ENCODE measurements around the gene IGHMBP2. TPM values are rescaled to one million over a fixed set of nuclear protein-coding genes. Genes with fewer than 3 reads are reported as not detected.
A peak's percentile ranks its signal among the peaks of the same experiment; 100 is the strongest.
"Not testable (repeated sequence)": the region's sequence is repeated elsewhere in the genome, so short reads cannot be mapped to it uniquely, and the experiment has no call there.

Gene IGHMBP2
- total RNA-seq, 1 donor: 10.9 TPM

GRCh38 chr11:68882391-68882790 is 21.3 kb upstream of the IGHMBP2 start:
- H2AFZ ChIP-seq (ENCODE audit: low read length): no peak overlapping the region

GRCh38 chr11:68884827-68885226 is 18.9 kb upstream of the IGHMBP2 start:
- H3K4me3 ChIP-seq (ENCODE audit: insufficient read depth, low read length); H3K36me3 ChIP-seq (ENCODE audit: insufficient read depth, low read length); H3K4me1 ChIP-seq (ENCODE audit: insufficient read depth, low read length); H3K27ac ChIP-seq (ENCODE audit: low read depth, low read length); H3K27me3 ChIP-seq (ENCODE audit: insufficient read depth, low read length); H3K9me3 ChIP-seq (ENCODE audit: low read depth, low read length); H4K20me1 ChIP-seq (ENCODE audit: insufficient read depth, low read length); H2AFZ ChIP-seq (ENCODE audit: low read length); H3K4me2 ChIP-seq (ENCODE audit: insufficient read depth, low read length); H3K79me2 ChIP-seq (ENCODE audit: insufficient read depth, low read length); DNase-seq (ENCODE audit: insufficient read length, low spot score, missing footprints): not testable (repeated sequence)

More at GRCh38 chr11:68882391-68882790, 21.3 kb upstream of the IGHMBP2 start:
- no peaks in the 10 kb centered on the region for H3K27me3 ChIP-seq (ENCODE audit: insufficient read depth, low read length)
- no peaks in the 10 kb centered on the region for H4K20me1 ChIP-seq (ENCODE audit: insufficient read depth, low read length)
- no peak overlapping the region for H3K4me2 ChIP-seq (ENCODE audit: insufficient read depth, low read length)
- H3K4me3 ChIP-seq (ENCODE audit: insufficient read depth, low read length): no peak overlapping the region
- no peaks in the 10 kb centered on the region for H3K36me3 ChIP-seq (ENCODE audit: insufficient read depth, low read length)
- DNase-seq (ENCODE audit: insufficient read length, low spot score, missing footprints): no peak
- TF ChIP-seq CTCF (IDR thresholded peaks at IDR 0.05; ENCODE audit: extremely low read depth, low read depth, low read length): no peak
- no peaks in the 10 kb centered on the region for H3K79me2 ChIP-seq (ENCODE audit: insufficient read depth, low read length)
- H3K9me3 ChIP-seq (ENCODE audit: low read depth, low read length): no peaks in the 10 kb centered on the region
- no peaks in the 10 kb centered on the region for H3K4me1 ChIP-seq (ENCODE audit: insufficient read depth, low read length)
- H3K27ac ChIP-seq (ENCODE audit: low read depth, low read length): no peak overlapping the region

- peak; percentile 57 for TF ChIP-seq CTCF (IDR thresholded peaks at IDR 0.05; ENCODE audit: extremely low read depth, low read depth, low read length)
- no peak overlapping the region for H3K4me2 ChIP-seq (ENCODE audit: insufficient read depth, low read length)
- H3K27ac ChIP-seq (ENCODE audit: low read depth, low read length): peak overlapping the region; percentile 66
Measured at GRCh38 chr11:68889948-68890446, 13.7 kb upstream of the IGHMBP2 start.

GRCh38 chr11:68890490-68891231 is 13.0 kb upstream of the IGHMBP2 start:
- Histone ChIP-seq H3K4me3 (ENCODE audit: insufficient read depth, low read length) (no peak overlapping the region), H2AFZ (ENCODE audit: low read length) (no peak overlapping the region), H3K4me2 (ENCODE audit: insufficient read depth, low read length) (peak overlapping the region; percentile 71), H3K4me1 (ENCODE audit: insufficient read depth, low read length) (peaks cover 17% of the 10 kb centered on the region), H3K27ac (ENCODE audit: low read depth, low read length) (peak overlapping the region; percentile 67), H3K9me3 (ENCODE audit: low read depth, low read length) (no peaks in the 10 kb centered on the region), H3K36me3 (ENCODE audit: insufficient read depth, low read length) (peaks cover 25% of the 10 kb centered on the region), H3K79me2 (ENCODE audit: insufficient read depth, low read length) (no peaks in the 10 kb centered on the region), H4K20me1 (ENCODE audit: insufficient read depth, low read length) (peaks cover 11% of the 10 kb centered on the region), H3K27me3 (ENCODE audit: insufficient read depth, low read length) (no peaks in the 10 kb centered on the region)
- peak; percentile 98 for DNase-seq (ENCODE audit: insufficient read length, low spot score, missing footprints)
- TF ChIP-seq CTCF (IDR thresholded peaks at IDR 0.05; ENCODE audit: extremely low read depth, low read depth, low read length): no peak

More at GRCh38 chr11:68889948-68890446, 13.7 kb upstream of the IGHMBP2 start:
- H3K9me3 ChIP-seq (ENCODE audit: low read depth, low read length): no peaks in the 10 kb centered on the region
- H3K79me2 ChIP-seq (ENCODE audit: insufficient read depth, low read length): no peaks in the 10 kb centered on the region
- no peak overlapping the region for H3K4me3 ChIP-seq (ENCODE audit: insufficient read depth, low read length)
- H3K36me3 ChIP-seq (ENCODE audit: insufficient read depth, low read length): peaks cover 20% of the 10 kb centered on the region
- peaks cover 17% of the 10 kb centered on the region for H3K4me1 ChIP-seq (ENCODE audit: insufficient read depth, low read length)
- H3K27me3 ChIP-seq (ENCODE audit: insufficient read depth, low read length): no peaks in the 10 kb centered on the region
- DNase-seq (ENCODE audit: insufficient read length, low spot score, missing footprints): peak; percentile 88
- peaks cover 11% of the 10 kb centered on the region for H4K20me1 ChIP-seq (ENCODE audit: insufficient read depth, low read length)
- no peak overlapping the region for H2AFZ ChIP-seq (ENCODE audit: low read length)

Measured in osteoblast (primary cell).